ENCODE data around the gene PRPH.

GRCh38 chr12:49294804-49295081, 204 bp upstream of the PRPH start:
- no peak for TF ChIP-seq CTCF (IDR thresholded peaks at IDR 0.05; ENCODE audit: insufficient read depth, low read length, poor library complexity, severe bottlenecking)
- no peak for TF ChIP-seq EZH2phosphoT487 (conservative IDR thresholded peaks at IDR 0.05; ENCODE audit: low read length)
